COLO668 (cell line): ENCODE data around the gene FLVCR2.
A peak's percentile ranks its signal among the peaks of the same experiment; 100 is the strongest.
"Not testable (repeated sequence)": the region's sequence is repeated elsewhere in the genome, so short reads cannot be mapped to it uniquely, and the experiment has no call there.

Source experiments
- DNase-seq: peaks from one replicate; lab custom pipeline; 2025; ENCODE audit not compliant: unreplicated experiment; lab: John Stamatoyannopoulos, UW

FLVCR2 gene

DNA sequence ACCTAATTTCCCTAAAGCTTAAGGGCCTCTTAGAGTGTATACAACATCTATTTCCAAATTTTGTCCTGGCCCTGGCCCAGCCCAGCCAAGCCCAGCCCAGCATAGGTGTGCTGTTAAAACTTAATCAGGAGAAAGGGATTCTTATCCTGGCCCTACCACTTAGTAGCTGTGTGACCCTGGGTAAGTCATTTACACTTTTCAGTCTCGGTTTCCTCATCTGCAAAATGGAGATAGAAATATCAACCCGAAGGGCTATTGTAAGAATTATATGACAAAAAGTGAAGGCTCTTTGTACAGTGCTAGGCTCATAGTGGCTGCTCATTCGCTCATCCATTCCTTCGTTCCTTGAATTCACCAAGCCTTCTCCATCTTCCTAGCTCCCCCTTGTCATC is 81.8 kb downstream of the FLVCR2 start:
- no peak for DNase-seq

DNA sequence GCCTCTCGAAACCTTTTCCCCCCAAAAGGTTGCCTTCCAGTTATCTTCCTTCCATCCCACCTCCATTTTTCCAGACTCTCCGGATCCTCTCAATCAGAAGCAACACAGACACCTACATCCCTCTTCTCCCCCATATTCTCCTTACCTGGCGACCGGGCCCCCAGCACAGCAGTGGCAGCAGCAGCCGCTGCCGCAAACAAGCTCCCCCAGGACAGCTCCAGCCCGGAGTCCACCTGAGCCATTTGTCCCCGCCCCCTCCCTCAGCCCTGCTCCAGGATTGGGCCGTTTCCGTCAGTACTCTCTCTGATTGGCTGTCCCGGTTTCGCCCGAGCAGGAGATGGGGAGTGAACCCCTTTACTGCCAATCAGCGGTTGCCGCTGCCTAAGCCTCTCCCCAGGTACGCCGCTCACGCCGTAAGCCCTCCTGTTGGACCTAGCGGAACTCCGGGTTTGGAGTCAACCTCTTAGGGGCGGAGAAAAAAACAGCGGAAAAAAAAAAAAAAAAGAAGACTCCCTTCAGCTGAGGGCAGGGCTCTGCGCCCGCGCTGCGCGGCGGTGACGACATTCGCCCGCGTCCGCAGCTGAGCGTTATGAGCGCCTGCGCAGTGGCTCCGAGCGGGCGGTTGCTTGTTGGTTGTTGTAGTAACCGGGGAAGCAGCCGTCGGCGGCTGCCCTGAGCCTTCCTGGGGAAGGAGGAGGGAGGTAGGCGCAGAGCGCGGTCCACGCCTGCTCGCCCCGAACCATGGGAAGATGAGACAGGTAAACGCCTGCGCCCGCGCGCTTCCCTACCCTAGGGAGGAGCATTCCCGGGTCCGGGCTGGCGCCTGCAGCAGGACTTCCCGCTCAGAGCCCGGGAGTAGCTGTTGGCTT is 82.4 kb downstream of the FLVCR2 start, which contains the start of the genes ERG28 and TTLL5:
Gene ERG28, minus strand, starts transcription at position 247 of the 869 bp plus-strand sequence. CDS start 3,374 bp downstream, outside the sequence.
Gene TTLL5, plus strand, starts transcription at position 617 of the 869 bp plus-strand sequence. CDS start 1,904 bp downstream, outside the sequence.
- peak; percentile 99 for DNase-seq

DNA sequence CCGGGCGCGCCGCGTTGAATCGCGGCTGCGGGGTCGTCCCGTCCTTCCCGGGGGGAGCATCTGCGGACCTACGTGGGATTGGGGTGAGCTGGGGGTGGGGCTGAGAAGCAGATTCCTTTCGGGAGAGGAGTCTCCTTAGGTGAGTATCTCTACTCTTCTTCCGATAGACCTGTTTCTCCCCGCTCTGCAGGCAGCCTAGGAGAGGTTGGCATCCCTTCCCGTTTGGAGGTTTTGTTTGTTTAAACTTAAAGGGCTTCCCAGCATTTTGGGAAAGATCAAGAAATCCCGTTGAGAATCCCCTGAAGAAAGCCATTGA is 83.0 kb downstream of the FLVCR2 start:
- no peak for DNase-seq

DNA sequence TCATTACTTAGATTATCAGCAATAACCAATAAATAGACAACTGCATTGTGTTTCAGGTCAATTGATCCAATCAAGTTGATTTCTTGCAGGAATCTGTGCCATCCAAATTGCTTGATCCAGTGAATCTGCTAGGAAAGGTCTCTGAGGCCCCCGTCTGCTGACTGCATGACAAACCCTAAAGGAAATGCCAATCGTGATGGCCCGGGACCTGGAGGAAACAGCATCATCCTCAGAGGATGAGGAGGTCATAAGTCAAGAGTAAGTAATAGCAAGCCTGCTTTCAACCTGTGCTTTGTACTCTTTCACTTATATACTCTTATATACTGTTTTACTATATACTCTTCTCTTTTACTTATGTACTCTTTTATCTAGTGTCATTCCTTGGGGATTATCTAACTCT is 84.5 kb downstream of the FLVCR2 start:
- no peak for DNase-seq

DNA sequence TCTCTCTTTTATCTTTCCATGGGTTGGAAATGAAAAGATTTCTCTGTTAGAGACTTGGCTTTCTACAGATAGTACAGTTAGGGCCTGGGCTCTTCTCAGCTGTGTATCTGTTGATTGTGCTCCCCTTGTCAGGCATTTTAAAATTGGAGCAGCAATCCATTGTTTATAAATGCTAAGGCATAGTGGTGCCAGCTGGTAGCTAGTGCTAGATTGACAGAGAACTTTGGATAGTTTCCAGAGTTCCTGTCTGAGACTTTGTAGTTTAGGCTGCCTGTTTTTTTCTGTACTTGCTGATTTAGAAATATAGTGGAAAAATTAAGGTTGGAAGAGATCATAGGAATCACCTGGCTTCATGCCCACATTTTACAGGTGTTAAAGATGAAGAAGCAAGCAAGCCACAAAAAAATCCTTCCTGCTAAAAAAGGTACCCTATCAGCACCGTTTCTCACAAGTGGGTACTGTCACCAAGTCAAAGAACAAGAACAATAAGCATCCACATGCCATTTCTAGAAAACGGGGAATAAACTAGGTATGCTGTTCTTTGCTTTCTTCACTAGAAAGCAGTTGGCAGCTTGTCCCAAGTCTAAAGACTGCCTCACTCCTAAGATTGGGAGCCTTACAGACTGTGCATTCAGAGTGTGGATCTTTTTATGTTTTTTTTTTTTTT is 88.8 kb downstream of the FLVCR2 start:
- DNase-seq = no peak

DNA sequence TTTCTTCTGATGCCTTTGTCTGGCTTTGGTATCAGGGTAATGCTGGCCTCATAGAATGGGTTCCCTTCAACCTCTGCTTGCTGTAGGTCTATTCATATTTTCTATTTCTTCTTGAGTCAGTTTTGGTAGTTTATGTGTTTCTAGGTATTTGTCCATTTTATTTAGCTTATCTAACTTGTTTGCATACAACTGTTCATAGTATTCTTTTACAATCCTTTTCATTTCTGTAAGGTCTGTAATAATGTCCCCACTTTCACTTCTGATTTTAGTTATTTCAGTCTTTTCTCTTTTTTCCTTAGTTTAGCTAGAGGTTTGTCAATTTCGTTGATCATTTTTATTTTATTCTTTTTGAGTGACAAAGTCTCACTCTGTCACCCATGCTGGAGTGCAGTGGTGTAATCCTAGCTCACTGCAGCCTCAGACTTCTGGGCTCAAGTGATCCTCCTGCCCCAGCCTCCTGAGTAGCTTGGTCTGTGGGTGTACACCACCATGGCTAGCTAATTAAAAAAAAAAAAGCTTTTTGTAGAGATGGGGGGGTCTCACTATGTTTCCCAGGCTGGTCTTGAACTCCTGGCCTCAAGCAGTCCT is 94.3 kb downstream of the FLVCR2 start:
- DNase-seq = no peak

DNA sequence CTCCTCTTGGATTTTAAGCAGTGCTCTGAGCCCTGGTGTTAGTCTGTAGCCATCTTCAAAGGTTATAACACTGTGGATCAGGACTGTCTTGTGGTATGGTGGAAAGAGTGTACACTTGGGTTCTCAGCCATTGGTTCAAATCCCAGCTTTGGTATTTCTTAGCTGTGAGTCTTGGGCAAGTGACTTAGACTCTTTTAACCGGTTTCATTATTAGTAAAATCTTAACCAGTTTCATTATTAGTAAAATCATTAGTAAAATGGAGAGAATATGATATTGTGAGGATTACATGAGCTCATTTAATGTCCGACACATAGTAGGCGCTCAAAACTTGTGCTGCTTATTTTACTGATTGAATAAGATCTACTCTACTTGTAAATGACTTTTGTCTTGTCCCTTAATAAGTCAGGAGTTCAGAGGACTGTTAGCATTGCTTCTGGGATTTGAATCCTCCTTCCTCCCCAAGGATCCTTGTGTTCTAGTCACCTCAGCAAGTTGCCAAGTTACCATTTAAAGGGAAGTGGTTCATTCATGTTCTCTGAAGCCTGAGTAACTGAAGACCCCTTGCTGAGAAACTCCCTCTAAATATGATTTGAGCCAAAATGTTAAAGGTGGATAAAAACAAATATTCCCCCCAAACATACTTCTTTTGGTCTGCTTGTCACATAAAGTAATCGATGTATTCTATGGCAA is 95.1 kb downstream of the FLVCR2 start:
- no peak for DNase-seq

DNA sequence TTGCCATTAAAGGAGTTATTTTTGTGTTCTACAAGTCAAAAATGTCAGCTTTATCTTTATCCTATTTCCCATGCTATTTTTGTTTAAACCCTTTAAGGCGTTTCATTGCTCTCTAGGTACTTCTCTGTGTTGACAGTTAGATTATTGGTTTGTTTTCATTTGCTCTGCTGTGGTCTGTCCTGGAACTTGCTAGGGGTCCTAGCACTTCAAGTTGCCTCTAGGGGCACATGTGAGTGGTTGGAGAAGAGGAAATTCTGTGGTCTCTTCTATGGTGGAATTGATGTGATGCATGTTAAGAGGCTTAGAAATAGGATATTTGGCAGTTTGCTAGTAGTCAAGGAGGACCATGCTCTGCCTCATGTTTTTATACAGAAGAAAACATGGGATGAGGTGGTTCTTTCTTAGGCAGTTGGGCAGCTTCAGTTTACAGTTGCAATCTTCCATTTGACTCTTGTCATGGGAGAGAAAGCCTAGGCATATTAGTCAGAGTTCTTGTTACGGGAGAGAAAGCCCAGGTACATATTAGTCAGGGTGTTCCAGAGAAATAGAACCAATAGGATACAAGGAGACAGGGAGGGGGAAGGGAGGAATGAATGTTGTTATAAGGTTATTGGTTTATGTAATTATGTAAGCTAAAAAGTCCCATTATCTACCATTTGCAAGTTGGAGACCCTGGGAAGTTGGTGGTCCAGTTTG is 97.0 kb downstream of the FLVCR2 start:
- DNase-seq = no peak

DNA sequence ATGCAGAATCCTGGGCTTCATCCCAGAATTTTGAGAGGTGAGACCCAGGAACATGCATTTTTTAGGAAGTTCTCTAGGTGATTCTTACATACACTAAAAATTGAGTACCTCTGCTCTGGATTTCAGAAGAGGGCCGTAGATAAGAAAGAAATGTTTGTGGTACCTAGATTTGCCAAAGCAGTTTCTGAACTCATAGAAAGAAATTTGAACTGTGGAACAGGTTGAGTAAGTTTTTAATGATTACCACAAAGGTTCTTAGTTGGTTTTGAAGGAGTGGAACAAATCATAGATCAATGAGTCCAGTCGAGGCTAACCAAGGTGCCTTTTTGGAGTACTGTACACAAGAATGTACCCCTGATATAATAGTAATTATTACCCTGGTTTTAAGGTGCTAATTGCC is 107.5 kb downstream of the FLVCR2 start:
- DNase-seq = no peak

DNA sequence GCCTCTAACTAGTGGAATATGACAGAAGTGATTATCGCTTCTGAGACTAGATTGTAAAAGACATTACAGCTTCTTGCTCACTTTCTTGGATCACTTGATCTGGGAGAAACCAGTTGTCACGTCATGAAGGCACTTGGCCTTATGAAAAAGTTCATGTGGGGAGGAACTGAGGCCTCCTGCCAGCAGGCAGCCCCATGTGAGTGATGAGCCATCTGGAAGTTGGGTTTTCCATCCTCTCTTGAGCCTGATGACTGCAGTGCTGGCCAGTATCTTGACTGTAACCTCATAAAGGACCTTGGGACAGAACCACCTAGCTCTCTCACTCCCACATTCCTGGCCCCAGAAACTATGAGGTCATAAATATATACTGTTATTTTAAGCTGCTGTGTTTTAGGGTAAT is 110.6 kb downstream of the FLVCR2 start:
- DNase-seq = no peak

DNA sequence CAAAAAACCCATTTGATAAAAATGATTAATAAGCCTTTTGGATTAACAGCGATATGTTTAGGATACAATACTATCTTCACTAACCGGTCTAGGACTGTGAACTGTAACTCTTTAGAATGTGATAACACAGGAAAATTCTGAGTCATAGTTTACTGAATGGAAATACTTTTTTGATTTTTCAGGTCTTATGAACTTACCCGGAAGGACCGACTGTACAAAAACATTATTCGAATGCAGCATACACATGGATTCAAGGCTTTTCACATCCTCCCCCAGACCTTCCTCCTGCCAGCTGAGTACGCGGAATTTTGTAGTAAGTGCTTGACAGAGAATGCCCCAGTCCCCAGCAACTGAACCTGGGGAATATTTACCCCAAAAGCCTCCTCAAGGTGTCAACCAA is 111.6 kb downstream of the FLVCR2 start:
- DNase-seq = no peak

DNA sequence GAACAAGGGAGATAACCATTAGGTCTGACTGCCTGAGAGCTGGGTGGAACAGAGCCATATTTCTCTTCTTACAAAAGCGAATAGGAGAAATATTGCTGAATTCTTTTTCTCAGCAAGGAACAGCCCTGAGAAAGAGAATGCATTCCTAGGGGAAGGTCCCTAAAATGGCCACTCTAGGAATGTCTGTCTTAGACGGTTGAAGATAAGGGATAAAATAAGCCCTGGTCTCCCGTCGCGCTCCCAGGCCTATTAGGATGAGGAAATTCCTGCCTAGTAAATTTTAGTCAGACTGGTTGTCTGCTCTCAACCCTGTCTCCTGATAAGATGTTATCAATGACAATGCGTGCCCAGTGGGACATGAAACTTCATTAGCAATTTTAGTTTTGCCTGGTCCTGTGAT is 116.6 kb downstream of the FLVCR2 start:
- DNase-seq = not testable (repeated sequence)

DNA sequence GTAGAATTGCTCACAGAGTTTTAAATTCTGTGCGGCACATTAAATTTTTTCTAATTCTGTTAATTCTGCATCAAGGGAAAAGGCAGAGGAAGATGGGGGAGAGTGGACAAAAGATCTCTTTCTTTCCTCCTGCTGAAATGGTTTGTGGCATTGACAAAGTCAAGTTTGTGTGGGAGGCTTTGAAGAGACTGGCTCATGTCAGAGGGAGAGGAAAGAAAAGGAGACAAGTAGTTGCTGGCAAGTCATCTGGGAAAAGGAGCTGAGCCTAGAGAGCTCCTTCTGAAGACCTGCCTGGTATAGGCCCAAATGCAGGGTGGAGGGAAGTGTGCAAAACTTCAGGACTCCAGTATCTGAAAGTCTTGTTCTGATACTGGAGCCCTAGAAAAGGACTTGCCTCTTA is 119.0 kb downstream of the FLVCR2 start:
- DNase-seq = no peak
